Loucy (cell line): Measurements from ENCODE around the gene SMG6.

Experiments used
- H2AFZ ChIP-seq: fragments of 200-600 bp; sonication (generic); 2 replicates; pipeline ENCODE4 v1.6.0; 2016; ENCODE audit warnings: antibody characterized with exemption, mild to moderate bottlenecking, low read length, moderate library complexity
- H3F3A ChIP-seq: fragments of 200-600 bp; 2 replicates; pipeline ENCODE4 v1.6.0; 2016; ENCODE audit warnings: antibody characterized with exemption, low read depth, mild to moderate bottlenecking
- H3K27me3 ChIP-seq: fragments of 200-600 bp; sonication (generic); 2 replicates; pipeline ENCODE4 v1.6.1; 2014; ENCODE audit warnings: low read length, mild to moderate bottlenecking; ENCODE audit not compliant: insufficient read depth, poor library complexity, severe bottlenecking
- H3K36me3 ChIP-seq: fragments of 200-600 bp; sonication (generic); 2 replicates; pipeline ENCODE4 v1.6.1; 2016; ENCODE audit warnings: low read length; ENCODE audit not compliant: insufficient read depth
- H3K4me1 ChIP-seq: fragments of 200-600 bp; sonication (generic); 2 replicates; pipeline ENCODE4 v1.5.1; 2014; ENCODE audit warnings: low read length, mild to moderate bottlenecking; ENCODE audit not compliant: insufficient read depth, poor library complexity, severe bottlenecking
- H3K4me2 ChIP-seq: fragments of 200-600 bp; sonication (generic); 2 replicates; pipeline ENCODE4 v1.6.0; 2014; ENCODE audit warnings: antibody characterized with exemption, low read length, low read depth, mild to moderate bottlenecking; ENCODE audit not compliant: poor library complexity, severe bottlenecking
- H3K4me3 ChIP-seq: fragments of 200-600 bp; sonication (generic); 2 replicates; pipeline ENCODE4 v1.5.1; 2014; ENCODE audit warnings: low read length, mild to moderate bottlenecking, mixed read lengths; ENCODE audit not compliant: poor library complexity, severe bottlenecking
- H3K79me2 ChIP-seq: fragments of 200-600 bp; sonication (generic); 2 replicates; pipeline ENCODE4 v1.6.1; 2014; ENCODE audit warnings: low read length; ENCODE audit not compliant: insufficient read depth
- H3K9ac ChIP-seq: fragments of 200-600 bp; sonication (generic); 2 replicates; pipeline ENCODE4 v1.6.0; 2014; ENCODE audit warnings: mild to moderate bottlenecking, low read depth, low read length, moderate library complexity; ENCODE audit not compliant: poor library complexity, severe bottlenecking
- H3K9me2 ChIP-seq: fragments of 200-600 bp; sonication (generic); replicated peaks from 2 replicates; pipeline ENCODE4 v1.6.1; 2016; ENCODE audit warnings: low read depth, low read length, mixed read lengths
- H3K9me3 ChIP-seq: fragments of 200-600 bp; sonication (generic); 2 replicates; pipeline ENCODE4 v1.6.1; 2014; ENCODE audit warnings: mild to moderate bottlenecking, antibody characterized with exemption, low read length, low read depth; ENCODE audit not compliant: insufficient read depth
- H4K20me1 ChIP-seq: fragments of 200-600 bp; sonication (generic); 2 replicates; pipeline ENCODE4 v1.6.0; 2014; ENCODE audit warnings: antibody characterized with exemption, low read length, mild to moderate bottlenecking; ENCODE audit not compliant: insufficient read depth, poor library complexity, severe bottlenecking
- CTCF ChIP-seq: fragments of 200-600 bp; sonication (generic); conservative IDR thresholded peaks from 2 replicates; pipeline ENCODE4 v1.5.1; 2014; ENCODE audit warnings: mild to moderate bottlenecking, antibody characterized with exemption, low read length
- EZH2phosphoT487 ChIP-seq: fragments of 200-600 bp; IDR thresholded peaks from 2 replicates; pipeline ENCODE4 v1.6.1; 2018; ENCODE audit warnings: antibody characterized with exemption, mild to moderate bottlenecking, moderate library complexity, borderline replicate concordance

Gene SMG6

GRCh38 chr17:2303204-2304188, at the start of gene SMG6, which contains the start of gene SRR:
Gene SMG6, minus strand, starts transcription at chr17:2303785. Its CDS starts 65 bp downstream, at chr17:2303720.
Gene SRR, plus strand, starts transcription at chr17:2303950. Its CDS starts 11,611 bp downstream, at chr17:2315561.
- Histone ChIP-seq H4K20me1 (peaks cover 23% of the 10 kb centered on the region), H2AFZ (peak within 1 kb of the TSS; percentile 99), H3K27me3 (no peaks in the 10 kb centered on the region), H3K4me3 (peak within 1 kb of the TSS; percentile 98), H3K4me2 (peak within 1 kb of the TSS; percentile 95), H3K4me1 (peaks cover 27% of the 10 kb centered on the region), H3K36me3 (peaks cover 3% of the 10 kb centered on the region; the same call in 1 of the 2 replicates), H3F3A (no peaks in the 10 kb centered on the region; the same call in 1 of the 2 replicates), H3K9ac (peak within 1 kb of the TSS; percentile 91), H3K9me2 (no peaks in the 10 kb centered on the region), H3K79me2 (peaks cover 57% of the 10 kb centered on the region), H3K9me3 (no peaks in the 10 kb centered on the region)
- no peak for TF ChIP-seq CTCF
- TF ChIP-seq EZH2phosphoT487, result no peak

- H3F3A ChIP-seq, result peaks cover 8% of the 10 kb centered on the region; the same call in 1 of the 2 replicates
- H2AFZ ChIP-seq, result no peak overlapping the region
- H3K27me3 ChIP-seq, result no peaks in the 10 kb centered on the region
- TF ChIP-seq CTCF (no peak), EZH2phosphoT487 (no peak)
- H3K9ac ChIP-seq, result no peak overlapping the region
- no peaks in the 10 kb centered on the region for H4K20me1 ChIP-seq
- no peaks in the 10 kb centered on the region for H3K9me3 ChIP-seq
- H3K4me2 ChIP-seq, result no peak overlapping the region
- H3K4me1 ChIP-seq, result no peaks in the 10 kb centered on the region
- no peaks in the 10 kb centered on the region for H3K36me3 ChIP-seq
- no peak overlapping the region for H3K4me3 ChIP-seq
- H3K79me2 ChIP-seq, result no peaks in the 10 kb centered on the region
- no peaks in the 10 kb centered on the region for H3K9me2 ChIP-seq
These were observed 47.7 kb upstream of the SMG6 start for GRCh38 chr17:2351269-2351668.

GRCh38 chr17:2347805-2348685, 44.5 kb upstream of the SMG6 start:
- Histone ChIP-seq H3K4me2 (no peak overlapping the region), H3K36me3 (peaks cover 3% of the 10 kb centered on the region; the same call in 1 of the 2 replicates), H3K9me2 (no peaks in the 10 kb centered on the region), H3K4me1 (no peaks in the 10 kb centered on the region), H4K20me1 (no peaks in the 10 kb centered on the region), H3K9ac (no peak overlapping the region), H3K27me3 (no peaks in the 10 kb centered on the region), H3K9me3 (no peaks in the 10 kb centered on the region), H3K4me3 (no peak overlapping the region), H2AFZ (no peak overlapping the region), H3K79me2 (no peaks in the 10 kb centered on the region), H3F3A (no peaks in the 10 kb centered on the region)
- TF ChIP-seq EZH2phosphoT487 (no peak), CTCF (no peak)
